ENCODE results near the gene PRICKLE4.
"Not testable (repeated sequence)": the region's sequence is repeated elsewhere in the genome, so short reads cannot be mapped to it uniquely, and the experiment has no call there.

Gene PRICKLE4

GRCh38 chr6:41746107-41746506 lies 34.5 kb upstream of the PRICKLE4 start:
- DNase-seq = no peak

GRCh38 chr6:41747256-41748101 lies 33.1 kb upstream of the PRICKLE4 start, which contains the start of gene PGC:
TSS of gene PGC (minus strand) at chr6:41747397. CDS start at chr6:41747334, 63 bp downstream.
- DNase-seq = no peak

DNA sequence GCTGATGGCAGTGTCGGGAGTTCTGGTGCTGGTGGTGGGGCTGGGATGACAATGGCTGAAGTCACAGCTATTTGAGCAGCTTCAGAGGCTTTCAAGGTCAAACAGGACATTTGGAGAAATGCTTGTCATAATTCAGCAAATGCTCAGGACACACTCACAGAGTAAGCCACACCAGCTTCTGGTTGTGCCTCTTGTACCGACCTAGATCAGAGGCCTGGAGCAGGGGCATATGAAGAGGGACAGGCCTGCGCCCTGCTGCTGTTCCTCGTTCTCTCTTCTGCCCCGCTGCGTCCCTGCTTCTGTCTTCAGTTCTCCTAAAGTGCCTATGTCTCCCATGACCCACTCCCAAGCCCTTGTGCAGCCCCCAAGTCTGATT lies 32.5 kb upstream of the PRICKLE4 start:
- DNase-seq = no peak

- DNase-seq = no peak
These were observed 32.0 kb upstream of the PRICKLE4 start for GRCh38 chr6:41748542-41748941.

GRCh38 chr6:41750374-41750773 lies 30.2 kb upstream of the PRICKLE4 start:
- DNase-seq = no peak

- no peak for DNase-seq
These were observed 24.7 kb upstream of the PRICKLE4 start for GRCh38 chr6:41755895-41756294.

GRCh38 chr6:41756354-41756753 lies 24.2 kb upstream of the PRICKLE4 start:
- DNase-seq = no peak

GRCh38 chr6:41757271-41757670 lies 23.3 kb upstream of the PRICKLE4 start:
- DNase-seq = no peak

DNA sequence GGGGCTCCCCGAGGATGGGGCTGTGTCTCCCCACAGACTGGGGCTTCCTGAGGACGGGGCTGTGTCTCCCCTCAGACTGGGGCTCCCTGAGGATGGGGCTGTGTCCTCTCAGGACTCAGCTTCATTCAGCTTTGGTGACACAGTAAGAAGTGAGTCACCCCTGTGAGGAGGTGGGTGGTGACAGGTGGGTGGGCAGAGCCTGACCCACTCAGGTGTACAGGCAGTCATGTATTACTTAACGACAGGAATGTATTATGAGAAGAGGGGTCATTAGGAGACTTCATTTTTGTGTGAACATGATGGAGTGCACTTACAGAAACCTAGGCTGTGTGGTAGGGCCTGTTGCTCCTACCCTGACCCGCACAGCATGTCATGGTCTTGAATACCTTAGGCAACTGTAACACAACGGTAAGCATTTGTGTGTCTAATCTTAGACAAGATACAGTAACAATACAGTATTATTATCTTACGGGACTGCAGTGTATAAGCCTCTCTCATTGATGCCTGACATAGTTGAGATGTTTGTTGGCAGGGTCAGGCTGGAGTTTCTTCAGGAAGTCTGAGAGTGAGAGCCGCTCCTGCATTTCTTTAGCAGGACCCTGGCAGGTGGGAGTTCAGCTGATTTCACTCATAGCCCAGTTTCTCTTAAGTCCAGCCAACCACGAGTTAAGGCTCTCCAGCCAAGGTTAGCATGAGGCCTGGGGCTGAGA lies 22.5 kb upstream of the PRICKLE4 start:
- DNase-seq = no peak

DNA sequence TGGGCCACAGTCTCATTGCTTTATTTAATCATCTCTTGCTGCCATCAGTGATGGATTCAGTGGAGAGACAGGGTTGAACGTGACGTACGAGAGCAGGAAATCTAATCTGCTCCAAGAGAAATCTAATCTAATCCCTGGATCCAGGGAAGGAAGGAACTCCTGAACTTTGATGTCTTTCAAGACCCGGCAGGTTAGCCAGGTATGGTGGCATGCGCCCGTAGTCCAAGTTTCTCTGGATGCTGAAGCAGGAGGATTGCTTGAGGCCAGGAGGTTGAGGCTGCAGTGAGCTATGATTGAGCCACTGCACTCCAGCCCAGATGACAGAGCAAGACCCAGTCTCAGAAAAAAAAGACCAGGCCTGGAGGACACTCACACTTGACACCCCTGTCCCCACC lies 21.9 kb upstream of the PRICKLE4 start:
- DNase-seq = no peak

- DNase-seq = no peak
These were observed 21.3 kb upstream of the PRICKLE4 start for GRCh38 chr6:41759106-41759904.

- DNase-seq = no peak
These were observed 20.5 kb upstream of the PRICKLE4 start for GRCh38 chr6:41759905-41760579.

DNA sequence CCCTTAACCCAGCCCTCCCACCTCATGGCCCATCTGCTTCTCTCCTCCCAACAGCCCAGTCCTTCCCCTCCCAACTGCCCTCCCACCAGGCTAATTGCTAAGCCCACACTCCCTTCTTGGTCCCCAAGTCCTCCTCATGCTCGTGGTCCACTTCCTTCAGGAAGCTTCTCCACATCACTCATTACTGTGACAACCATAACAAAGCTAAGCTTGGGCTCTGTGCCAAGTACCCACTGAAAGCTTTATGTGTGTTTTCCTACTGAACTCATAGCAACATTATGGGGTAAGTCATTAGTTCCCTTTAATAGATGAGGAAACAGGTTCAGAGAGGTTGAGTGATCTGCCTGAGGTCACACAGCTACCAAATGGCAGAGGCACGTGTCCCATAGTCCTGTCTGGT lies 17.1 kb upstream of the PRICKLE4 start:
- DNase-seq = no peak

DNA sequence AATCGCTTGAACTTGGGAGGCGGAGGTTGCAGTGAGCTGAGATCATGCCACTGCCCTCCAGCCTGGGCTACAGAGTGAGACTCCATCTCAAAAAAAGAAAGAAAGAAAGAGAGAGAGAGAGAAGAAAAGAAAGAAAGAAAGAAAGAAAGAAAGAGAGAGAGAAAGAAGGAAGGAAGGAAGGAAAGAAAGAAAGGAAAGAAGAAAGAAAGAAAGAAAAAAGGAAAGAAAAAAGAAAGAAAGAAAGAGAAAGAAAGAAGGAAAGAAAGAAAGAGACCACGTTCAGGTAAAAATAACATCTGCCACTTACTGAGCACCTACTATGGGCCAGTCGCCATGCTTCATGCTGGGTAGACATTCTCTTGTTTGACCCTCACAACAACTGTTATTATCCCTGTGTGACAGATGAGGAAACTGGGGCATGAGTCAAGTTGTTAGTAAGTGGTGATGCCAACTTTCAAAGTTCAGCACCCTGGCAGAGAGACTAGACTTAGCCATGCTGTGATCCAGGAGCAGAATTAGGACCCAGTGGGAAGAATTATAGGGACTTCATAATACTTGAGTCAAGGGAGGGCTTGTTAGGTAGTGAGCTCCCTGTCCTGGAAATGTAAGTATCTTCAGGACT lies 14.4 kb upstream of the PRICKLE4 start:
- not testable (repeated sequence) for DNase-seq

DNA sequence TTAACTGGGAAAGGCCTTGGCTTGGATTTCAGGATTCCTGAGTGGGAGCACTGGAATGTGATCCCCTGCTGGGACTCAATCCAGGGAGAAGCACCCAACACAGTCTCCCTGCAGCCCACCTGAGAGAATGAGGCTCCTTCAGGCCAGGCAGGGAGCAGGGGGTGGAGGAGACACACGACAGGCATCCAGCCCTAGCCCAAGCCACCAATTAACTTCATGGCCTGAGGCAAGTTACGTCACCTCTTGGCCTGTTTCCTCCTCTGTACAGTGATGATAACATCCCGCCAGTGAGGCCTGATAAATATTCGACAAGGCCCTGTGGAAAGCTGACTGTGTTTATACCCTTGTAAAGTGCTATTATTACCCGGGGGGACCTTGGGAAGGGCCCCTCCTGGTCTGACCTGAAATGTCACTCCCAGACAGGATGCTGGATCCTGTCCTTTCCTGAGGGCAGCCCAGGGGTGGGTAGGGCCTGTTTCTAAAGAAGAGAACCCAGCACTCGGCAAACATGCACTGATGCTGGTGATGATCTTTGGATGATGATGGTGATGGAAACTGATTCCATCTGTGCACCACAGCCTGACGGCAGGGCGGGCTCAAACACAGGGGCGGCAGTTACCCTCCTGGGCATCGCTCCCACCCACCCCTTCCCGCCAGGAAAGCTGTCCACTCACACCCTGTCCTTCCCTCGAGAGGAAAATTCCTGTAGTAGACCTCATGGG lies 13.3 kb upstream of the PRICKLE4 start:
- DNase-seq = no peak

GRCh38 chr6:41768545-41769308 lies 11.9 kb upstream of the PRICKLE4 start:
- no peak for DNase-seq

DNA sequence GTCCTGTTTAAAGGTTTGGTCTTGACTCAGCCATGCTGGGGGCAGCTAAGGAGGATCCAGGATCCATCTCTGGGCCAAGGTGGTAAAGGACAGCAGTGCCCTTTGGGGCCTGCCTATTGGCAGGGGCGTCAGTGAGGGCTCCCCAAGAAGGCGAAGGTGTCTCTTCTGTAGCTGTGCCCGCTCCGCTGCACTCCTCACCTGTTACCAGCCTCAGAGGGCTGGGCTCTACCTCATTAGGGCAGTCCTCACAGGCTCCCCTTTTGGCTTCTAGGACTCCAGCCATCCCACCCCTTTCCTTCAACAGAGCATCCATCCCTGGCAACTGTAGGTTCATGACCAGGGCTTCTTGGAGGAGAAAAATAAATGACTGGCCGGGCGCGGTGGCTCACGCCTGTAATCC lies 11.2 kb upstream of the PRICKLE4 start:
- no peak for DNase-seq

GRCh38 chr6:41770381-41771057 lies 10.1 kb upstream of the PRICKLE4 start:
- no peak for DNase-seq

GRCh38 chr6:41771058-41771983 lies 9.3 kb upstream of the PRICKLE4 start:
- no peak for DNase-seq

All from activated CD8-positive, alpha-beta memory T cell treated with anti-CD3 and anti-CD28 coated beads for 24 hours (primary cell).